ENCODE data around the gene SMTNL1.

Gene SMTNL1

DNA sequence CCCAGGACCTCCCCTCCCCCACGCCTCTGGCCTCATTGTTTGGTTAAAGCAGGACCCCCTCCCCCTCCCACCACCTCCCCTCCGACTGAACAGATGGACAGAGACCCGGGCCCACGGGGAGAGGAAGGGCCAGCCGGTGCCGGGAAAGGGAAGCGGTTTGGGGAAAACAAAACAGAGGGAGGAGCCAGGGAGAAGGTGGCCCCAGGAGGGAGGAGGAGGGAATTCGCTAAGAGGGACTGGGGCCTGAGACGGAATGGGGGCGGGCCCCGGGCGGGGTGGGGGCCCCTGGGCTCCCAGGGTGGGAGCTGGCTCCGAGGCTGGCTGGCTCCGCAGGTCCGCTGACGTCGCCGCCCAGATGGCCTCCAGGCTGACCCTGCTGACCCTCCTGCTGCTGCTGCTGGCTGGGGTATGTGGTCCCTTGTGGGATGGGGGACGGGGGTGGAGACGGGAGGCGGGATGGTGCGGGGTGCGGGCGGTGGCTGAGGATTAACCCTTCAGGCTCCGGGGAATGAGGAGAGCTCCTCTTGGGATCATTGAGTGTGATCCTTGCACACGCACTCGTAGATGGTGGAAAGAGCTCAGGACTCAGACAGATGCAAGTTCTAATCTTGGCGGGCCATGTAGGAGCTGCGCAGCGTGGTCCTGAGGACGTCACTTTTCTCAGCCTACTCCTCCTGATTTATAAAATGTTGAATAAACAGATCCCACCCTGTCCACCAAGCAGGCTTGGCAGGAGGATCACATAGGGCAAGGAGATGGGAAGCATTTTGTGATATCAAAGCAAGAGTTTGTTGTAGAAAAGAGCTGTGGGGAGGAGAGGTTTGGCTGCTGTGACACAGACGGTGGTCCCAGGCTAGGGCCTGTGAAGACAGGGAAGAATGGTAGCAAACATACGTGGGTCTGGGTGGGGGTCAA, 60.8 kb downstream of the SMTNL1 start:
- DNase-seq: peak in 1 of 2 donors; percentile 44

DNA sequence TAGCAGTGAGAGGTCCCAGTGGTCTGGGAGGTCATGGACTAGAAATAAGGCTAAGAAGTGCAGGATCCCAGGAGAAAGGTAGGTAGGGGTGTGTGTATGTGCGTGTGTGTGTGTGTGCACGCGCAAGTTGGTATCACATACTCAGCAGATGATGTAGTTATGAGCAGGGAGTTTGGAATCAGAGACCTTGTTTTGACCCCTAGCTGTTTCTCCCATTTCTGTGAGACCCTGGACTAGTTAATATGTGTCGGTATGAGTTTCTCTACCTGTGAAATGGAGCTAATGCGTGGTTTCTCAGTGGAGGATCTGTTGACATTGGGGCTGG, 61.4 kb downstream of the SMTNL1 start:
- no peak for DNase-seq

DNA sequence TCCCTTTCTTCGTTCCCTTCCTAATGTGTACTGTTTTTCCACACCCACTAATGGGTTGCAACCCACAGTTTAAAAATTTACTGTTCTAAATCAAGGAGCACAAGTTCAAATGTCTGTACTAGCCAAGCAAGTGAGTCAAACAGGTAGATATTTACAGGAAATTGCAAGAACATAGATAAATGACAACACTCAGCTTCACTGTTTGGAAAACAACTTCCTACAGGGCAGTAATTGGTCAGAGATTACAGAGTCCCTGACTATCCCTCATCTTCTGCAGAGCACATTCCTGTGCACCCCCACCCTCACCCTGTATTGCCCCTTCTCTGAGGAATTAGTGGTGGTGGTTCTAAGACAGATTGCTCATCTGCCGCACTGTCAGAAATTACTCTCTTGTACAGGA, 62.0 kb downstream of the SMTNL1 start:
- no peak for DNase-seq
